GM12878 (cell line): ENCODE data around the gene N4BP2. TPM values are rescaled to one million over a fixed set of nuclear protein-coding genes. Genes with fewer than 3 reads are reported as not detected.

Experiments used
- ATAC-seq: fragments of 200-7000 bp; cut with Tn5 transposase; 3 replicates; pipeline ENCODE4 v1.9.1; 2020; ENCODE audit warnings: mild to moderate bottlenecking, moderate library complexity
- BruUV-seq: library from RNA; stranded (reverse); fragments of 400-500 nt; replicated peaks from 2 replicates; lab custom pipeline; 2021; lab: Mats Ljungman, UMichigan
- CTCF ChIA-PET: fragments of 300-600 bp; sonication (Branson Sonifier 250); formaldehyde crosslinking; extraction: SDS; loops from one replicate; lab custom pipeline; 2021; ENCODE audit warnings: inconsistent platforms; lab: Yijun Ruan, JAX
- POLR2A ChIA-PET: fragments of 350-600 bp; formaldehyde crosslinking; extraction: SDS; loops from one replicate; lab custom pipeline; 2021; ENCODE audit warnings: inconsistent platforms; lab: Charles Lee
- RAD21 ChIA-PET: fragments of 300-600 bp; sonication (Branson Sonifier 250); formaldehyde crosslinking; loops from one replicate; lab custom pipeline; 2023; ENCODE audit warnings: antibody characterized with exemption; ENCODE audit not compliant: unreplicated experiment; lab: Charles Lee
- SMC1A ChIA-PET: fragments of 300-600 bp; sonication (Branson Sonifier 250); formaldehyde crosslinking; loops from one replicate; lab custom pipeline; 2023; ENCODE audit not compliant: unreplicated experiment, uncharacterized antibody; lab: Charles Lee
- DNase-seq: peaks from one replicate; pipeline ENCODE4 v3.0.0-alpha.2; 2011; ENCODE audit warnings: low read depth, low spot score
- FAIRE-seq: peaks from 3 replicates; lab custom pipeline; 2011; peaks lifted over from hg19 to GRCh38; lab: Jason Lieb, UNC
- H2AFZ ChIP-seq: 2 replicates; pipeline ENCODE4 v1.6.0; 2011; ENCODE audit warnings: low read depth, low read length, control low read depth; ENCODE audit not compliant: control insufficient read depth
- H3K27ac ChIP-seq: 2 replicates; pipeline ENCODE4 v1.5.1; 2011; ENCODE audit warnings: control low read depth; ENCODE audit not compliant: control insufficient read depth, insufficient read depth
- H3K27me3 ChIP-seq, 2 experiments: replicated peaks in 1 of 2; 2 replicates each; pipeline versions ENCODE4 v1.6.0 to v1.6.1; 2011; ENCODE audit warnings: low read length in 1 of 2; ENCODE audit not compliant: control insufficient read depth in 2 of 2, insufficient read depth in 2 of 2
- H3K36me3 ChIP-seq, 2 experiments: 2 replicates each; pipeline ENCODE4 v1.5.1; 2011; ENCODE audit warnings: low read length in 1 of 2; ENCODE audit not compliant: control insufficient read depth in 2 of 2, insufficient read depth in 2 of 2
- H3K4me1 ChIP-seq: 2 replicates; pipeline ENCODE4 v1.6.1; 2011; ENCODE audit warnings: mild to moderate bottlenecking, low read length, moderate library complexity, mixed read lengths; ENCODE audit not compliant: control insufficient read depth, insufficient read depth
- H3K4me2 ChIP-seq: 2 replicates; pipeline ENCODE4 v1.6.0; 2011; ENCODE audit warnings: control low read depth; ENCODE audit not compliant: control insufficient read depth, insufficient read depth
- H3K4me3 ChIP-seq: fragments of 200-600 bp; sonication (generic); 2 replicates; pipeline ENCODE4 v1.5.1; 2016
- H3K79me2 ChIP-seq: 2 replicates; pipeline ENCODE4 v1.6.0; 2011; ENCODE audit warnings: low read length; ENCODE audit not compliant: control insufficient read depth, insufficient read depth
- H3K9ac ChIP-seq: 2 replicates; pipeline ENCODE4 v1.8.0; 2011; ENCODE audit warnings: low read length, control low read depth, mixed read lengths; ENCODE audit not compliant: control insufficient read depth, insufficient read depth
- H3K9me3 ChIP-seq: replicated peaks from 3 replicates; pipeline ENCODE4 v1.5.1; 2011; ENCODE audit warnings: mild to moderate bottlenecking, low read length; ENCODE audit not compliant: control insufficient read depth, insufficient read depth
- H4K20me1 ChIP-seq: 2 replicates; pipeline ENCODE4 v1.6.0; 2011; ENCODE audit not compliant: control insufficient read depth, insufficient read depth
- BACH1 ChIP-seq: fragments of 450-650 bp; IDR thresholded peaks from 2 replicates; pipeline ENCODE4 v1.6.1; 2017; ENCODE audit warnings: mild to moderate bottlenecking, borderline replicate concordance
- CREB1 ChIP-seq: IDR thresholded peaks from 2 replicates; pipeline ENCODE4 v1.6.1; 2012; ENCODE audit warnings: low read depth, mild to moderate bottlenecking, inconsistent platforms
- EED ChIP-seq: sonication (generic); IDR thresholded peaks from 2 replicates; pipeline ENCODE4 v1.6.1; 2016; ENCODE audit warnings: antibody characterized with exemption, low read depth
- FOS ChIP-seq: IDR thresholded peaks from 3 replicates; pipeline ENCODE4 v1.6.1; 2011; ENCODE audit warnings: borderline replicate concordance; ENCODE audit not compliant: insufficient read length; ENCODE audit errors: extremely low read depth
- HDAC6 ChIP-seq: fragments of 200-600 bp; sonication (generic); IDR thresholded peaks from one replicate; pipeline ENCODE4 v1.8.0; 2017; ENCODE audit warnings: antibody characterized with exemption; ENCODE audit not compliant: unreplicated experiment
- HSF1 ChIP-seq: fragments of 150-350 bp; IDR thresholded peaks from 2 replicates; pipeline ENCODE4 v1.6.1; 2014; ENCODE audit warnings: mild to moderate bottlenecking, low read depth, low read length
- MYB ChIP-seq: fragments of 150-350 bp; IDR thresholded peaks from 2 replicates; pipeline ENCODE4 v1.6.1; 2014; ENCODE audit warnings: mild to moderate bottlenecking, low read depth, low read length, borderline replicate concordance
- NRF1 ChIP-seq: conservative IDR thresholded peaks from 2 replicates; pipeline ENCODE4 v1.6.1; 2011; ENCODE audit warnings: mild to moderate bottlenecking, low read depth, low read length, improper control_type of control experiment
- SREBF2 ChIP-seq: IDR thresholded peaks from 2 replicates; pipeline ENCODE4 v1.6.1; 2012; ENCODE audit warnings: mild to moderate bottlenecking, low read length
- WGBS: methylation state at CpG from one replicate; pipeline ENCODE4 v1.1.6; 2016; ENCODE audit warnings: low lambda C conversion rate; ENCODE audit not compliant: insufficient replicate concordance, insufficient coverage; ENCODE audit errors: missing lambda C conversion rate; 5-methylcytosine and 5-hydroxymethylcytosine counted together
- in situ Hi-C: fragments of 300-500 bp; cut with MboI; formaldehyde crosslinking; loops from 9 replicates; pipeline ENCODE4 v1.14.3; 2018; ENCODE audit warnings: mixed read lengths
- intact Hi-C: fragments of 100-400 bp; cut with micrococcal nuclease; formaldehyde crosslinking; loops from one replicate; pipeline ENCODE4 v1.14.2; 2022; ENCODE audit not compliant: unreplicated experiment
- polyA plus RNA-seq, 11 experiments: library from polyadenylated mRNA; depleted of rRNA in 4 of 11; unstranded in 6 of 11; stranded (reverse) in 5 of 11; fragments of >200 nt; fragmentation: Nextera tagmentation in 4 of 11; fragmentation: Illumina TruSeq in 1 of 11; extraction: Ambion mirVana in 4 of 11; extraction: Trizol in 1 of 11; gene quantifications; 1 replicate in 1 of 11; 2 replicates in 10 of 11; pipeline versions ENCODE4 v1.2.1 to v1.2.3, GENCODE V29; 2011 to 2016; ENCODE audit warnings: inconsistent platforms in 2 of 11, missing spikeins in 2 of 11, low read depth in 1 of 11
- total RNA-seq, 4 experiments: library from RNA; depleted of rRNA in 3 of 4; stranded (reverse); fragments of >200 nt in 3 of 4; fragmentation: Illumina TruSeq in 1 of 4; extraction: Trizol in 1 of 4; gene quantifications; 2 replicates each; pipeline versions ENCODE4 v1.2.1 to v1.2.3, GENCODE V29; 2013 to 2021

The N4BP2 gene
- total and polyA plus RNA-seq, 10 of the 15 experiments (the other 5 are each of a cell fraction or from before 2014, with no cell fraction given), result 2.3 to 18.7 (median 10.0) TPM

GRCh38 chr4:40033613-40034012 is 23.0 kb upstream of the N4BP2 start:
- no peak for FAIRE-seq
- no peak overlapping the region for H3K4me2 ChIP-seq
- H2AFZ ChIP-seq, result no peak overlapping the region
- H3K4me3 ChIP-seq, result no peak overlapping the region
- H3K9ac ChIP-seq, result no peak overlapping the region
- no peaks in the 10 kb centered on the region for H3K36me3 ChIP-seq
- DNase-seq, result no peak
- no peaks in the 10 kb centered on the region for H3K79me2 ChIP-seq
- in situ Hi-C loops, result no loop called here
- H3K9me3 ChIP-seq, result no peaks in the 10 kb centered on the region
- WGBS, result 46% methylated on average over 2 of the region's 2 CpGs
- H4K20me1 ChIP-seq, result no peaks in the 10 kb centered on the region
- H3K27me3 ChIP-seq, result no peaks in the 10 kb centered on the region
- ChIA-PET POLR2A (no interaction called here), CTCF (no interaction called here), RAD21 (no interaction called here), SMC1A (no interaction called here)
- TF ChIP-seq HSF1 (no peak), EED (no peak), HDAC6 (no peak), SREBF2 (no peak)
- no peaks in the 10 kb centered on the region for H3K4me1 ChIP-seq
- H3K27ac ChIP-seq, result no peak overlapping the region
- no peak for ATAC-seq
- no TSS peak for BruUV-seq
- intact Hi-C loops, result no loop called here

- Histone ChIP-seq H3K4me3 (no peak overlapping the region), H3K9me3 (no peaks in the 10 kb centered on the region), H2AFZ (no peak overlapping the region), H3K36me3 (no peaks in the 10 kb centered on the region), H3K4me2 (no peak overlapping the region), H3K4me1 (no peaks in the 10 kb centered on the region), H3K79me2 (no peaks in the 10 kb centered on the region), H3K27me3 (no peaks in the 10 kb centered on the region), H3K27ac (no peak overlapping the region), H3K9ac (no peak overlapping the region), H4K20me1 (no peaks in the 10 kb centered on the region)
- 78% methylated on average over 7 of the region's 7 CpGs for WGBS
- in situ Hi-C loops, result no loop called here
- CTCF ChIA-PET, result interaction anchor here (0.6 kb wide), 1 partner anchor 382 kb away, joined by 3 read pairs; no protein-coding TSS in a partner anchor
- SMC1A ChIA-PET, result interaction anchor here (1.5 kb wide), 1 partner anchor 19 kb away, joined by 3 read pairs; no protein-coding TSS in a partner anchor
- POLR2A ChIA-PET, result no interaction called here
- intact Hi-C loops, result no loop called here
- no peak for TF ChIP-seq NRF1
- TF ChIP-seq BACH1, result no peak
- no peak for TF ChIP-seq HDAC6
- TF ChIP-seq CREB1, result no peak
- TF ChIP-seq MYB, result no peak
- no peak for TF ChIP-seq FOS
- no peak for FAIRE-seq
- no TSS peak for BruUV-seq
- no peak for DNase-seq
- RAD21 ChIA-PET, result no interaction called here
- no peak for ATAC-seq
These were observed 17.7 kb upstream of the N4BP2 start for GRCh38 chr4:40038977-40039376.
